Fibroblast of lung (primary cell): Measurements from ENCODE around the gene ADCY9.

Experiments used
- EZH2 ChIP-seq: IDR thresholded peaks from 2 replicates; pipeline ENCODE4 v1.5.1; 2012; ENCODE audit warnings: low read length, control low read depth, mild to moderate bottlenecking; ENCODE audit errors: missing control alignments
- TF ChIP-seq, protein P1 (sequence below), 2 donors: IDR thresholded peaks in 1 of 2; conservative IDR thresholded peaks in 1 of 2; 1 replicate in 1 of 2; 2 replicates in 1 of 2; pipeline ENCODE4 v1.5.1; 2011 to 2012; ENCODE audit warnings: low read length in 2 of 2, control low read depth in 1 of 2, inconsistent platforms in 1 of 2, low read depth in 1 of 2, mild to moderate bottlenecking in 1 of 2

DNA sequence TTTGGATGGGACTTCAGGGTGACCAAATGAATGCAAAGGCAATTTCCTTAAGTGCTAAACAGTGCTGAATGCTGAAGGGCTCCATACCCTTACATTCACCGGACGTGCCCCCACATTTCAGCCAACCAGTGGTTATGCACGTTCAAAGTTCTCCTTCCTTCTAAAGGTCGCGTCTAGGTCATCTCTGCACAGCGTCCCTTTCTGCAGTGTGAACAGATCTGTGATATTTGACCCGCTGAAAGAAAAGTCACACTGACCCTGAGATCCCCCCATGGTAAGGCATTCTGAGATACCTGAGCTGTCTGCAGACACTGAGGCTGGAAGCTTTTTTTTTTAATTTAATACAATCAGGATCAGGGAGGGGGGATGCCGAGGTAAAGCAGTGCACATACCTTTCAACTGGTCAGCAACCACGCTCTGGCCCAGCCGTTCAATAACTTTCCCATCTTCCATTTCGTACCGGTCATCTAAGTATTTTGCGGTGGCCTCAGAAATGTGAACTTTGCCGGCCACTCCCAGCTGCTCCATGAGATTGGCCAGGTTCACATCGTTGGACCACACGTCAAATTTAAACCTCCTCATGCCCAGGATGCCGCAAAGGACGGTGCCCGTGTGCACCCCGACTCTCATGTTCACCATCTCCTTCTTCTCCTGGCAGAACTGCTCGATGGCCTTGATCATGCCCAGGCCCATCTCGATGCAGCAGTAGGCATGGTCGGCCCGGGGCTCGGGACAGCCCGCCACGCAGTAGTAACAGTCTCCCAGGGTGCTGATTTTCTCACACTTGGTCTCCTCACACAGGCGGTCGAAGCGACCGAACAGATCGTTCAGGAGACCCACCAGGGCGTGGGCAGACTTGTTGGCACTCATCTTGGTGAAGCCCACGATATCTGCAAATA is 2.6 kb downstream of the ADCY9 start:
- TF ChIP-seq, protein P1, sequence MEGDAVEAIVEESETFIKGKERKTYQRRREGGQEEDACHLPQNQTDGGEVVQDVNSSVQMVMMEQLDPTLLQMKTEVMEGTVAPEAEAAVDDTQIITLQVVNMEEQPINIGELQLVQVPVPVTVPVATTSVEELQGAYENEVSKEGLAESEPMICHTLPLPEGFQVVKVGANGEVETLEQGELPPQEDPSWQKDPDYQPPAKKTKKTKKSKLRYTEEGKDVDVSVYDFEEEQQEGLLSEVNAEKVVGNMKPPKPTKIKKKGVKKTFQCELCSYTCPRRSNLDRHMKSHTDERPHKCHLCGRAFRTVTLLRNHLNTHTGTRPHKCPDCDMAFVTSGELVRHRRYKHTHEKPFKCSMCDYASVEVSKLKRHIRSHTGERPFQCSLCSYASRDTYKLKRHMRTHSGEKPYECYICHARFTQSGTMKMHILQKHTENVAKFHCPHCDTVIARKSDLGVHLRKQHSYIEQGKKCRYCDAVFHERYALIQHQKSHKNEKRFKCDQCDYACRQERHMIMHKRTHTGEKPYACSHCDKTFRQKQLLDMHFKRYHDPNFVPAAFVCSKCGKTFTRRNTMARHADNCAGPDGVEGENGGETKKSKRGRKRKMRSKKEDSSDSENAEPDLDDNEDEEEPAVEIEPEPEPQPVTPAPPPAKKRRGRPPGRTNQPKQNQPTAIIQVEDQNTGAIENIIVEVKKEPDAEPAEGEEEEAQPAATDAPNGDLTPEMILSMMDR (conservative IDR thresholded peaks at IDR 0.05 in 1 of 2, IDR thresholded peaks at IDR 0.05 in 1 of 2; ENCODE audit: low read depth in 1 of 2, low read length in 2 of 2) = no peak
- TF ChIP-seq EZH2 = no peak
